NCI-H82 (cell line): Measurements from ENCODE around the gene PCF11.
"Not testable (repeated sequence)": the region's sequence is repeated elsewhere in the genome, so short reads cannot be mapped to it uniquely, and the experiment has no call there.

ENCODE experiments used
- DNase-seq: peaks from one replicate; lab custom pipeline; 2025; lab: John Stamatoyannopoulos, UW

Gene PCF11

GRCh38 chr11:83156996-83157593, at the start of gene PCF11:
Gene PCF11 (plus strand): TSS chr11:83157131. CDS start chr11:83157440, 309 bp downstream.
- DNase-seq, result no peak

GRCh38 chr11:83112886-83113285, 44.0 kb upstream of the PCF11 start:
- no peak for DNase-seq

GRCh38 chr11:83115026-83115425, 41.9 kb upstream of the PCF11 start:
- no peak for DNase-seq

GRCh38 chr11:83115551-83115950, 41.4 kb upstream of the PCF11 start:
- DNase-seq, result no peak

- no peak for DNase-seq
Observed at GRCh38 chr11:83116015-83116641, 40.8 kb upstream of the PCF11 start.

- DNase-seq, result no peak
Observed at GRCh38 chr11:83118814-83119213, 38.1 kb upstream of the PCF11 start.

GRCh38 chr11:83119216-83119615, 37.7 kb upstream of the PCF11 start:
- no peak for DNase-seq

- DNase-seq, result no peak
Observed at GRCh38 chr11:83120327-83120726, 36.6 kb upstream of the PCF11 start.

GRCh38 chr11:83122050-83122449, 34.9 kb upstream of the PCF11 start:
- no peak for DNase-seq

- DNase-seq, result no peak
Observed at GRCh38 chr11:83122766-83123165, 34.2 kb upstream of the PCF11 start.

GRCh38 chr11:83124636-83125424, 32.1 kb upstream of the PCF11 start:
- DNase-seq, result no peak

GRCh38 chr11:83125577-83125976, 31.4 kb upstream of the PCF11 start:
- DNase-seq, result no peak

- no peak for DNase-seq
Observed at GRCh38 chr11:83127310-83127637, 29.7 kb upstream of the PCF11 start.

- no peak for DNase-seq
Observed at GRCh38 chr11:83132191-83132590, 24.7 kb upstream of the PCF11 start.

GRCh38 chr11:83133266-83133665, 23.7 kb upstream of the PCF11 start:
- DNase-seq, result not testable (repeated sequence)

- no peak for DNase-seq
Observed at GRCh38 chr11:83139310-83139709, 17.6 kb upstream of the PCF11 start.

- no peak for DNase-seq
Observed at GRCh38 chr11:83140691-83141455, 16.1 kb upstream of the PCF11 start.

- no peak for DNase-seq
Observed at GRCh38 chr11:83147895-83148294, 9.0 kb upstream of the PCF11 start.

- DNase-seq, result no peak
Observed at GRCh38 chr11:83150450-83150849, 6.5 kb upstream of the PCF11 start.

GRCh38 chr11:83151274-83151977, 5.5 kb upstream of the PCF11 start:
- DNase-seq, result no peak

- DNase-seq, result no peak
Observed at GRCh38 chr11:83152264-83152663, 4.7 kb upstream of the PCF11 start.

- no peak for DNase-seq
Observed at GRCh38 chr11:83153764-83154163, 3.2 kb upstream of the PCF11 start.
